ENCODE measurements around the gene GNAZ. TPM values are rescaled to one million over a fixed set of nuclear protein-coding genes. Genes with fewer than 3 reads are reported as not detected.

GNAZ gene
- total RNA-seq, 1 donor from 2014 or later, result 1.1 TPM

- Mint-ChIP-seq H3K27me3 (ENCODE audit: low read depth, unreplicated experiment) (peaks cover 32% of the 10 kb centered on the region), H3K4me3 (ENCODE audit: unreplicated experiment) (no peak overlapping the region), H3K27ac (ENCODE audit: unreplicated experiment) (no peak overlapping the region), H3K9me3 (ENCODE audit: unreplicated experiment) (peaks cover 5% of the 10 kb centered on the region), H3K4me1 (ENCODE audit: low read depth, unreplicated experiment) (no peaks in the 10 kb centered on the region), H3K36me3 (ENCODE audit: low read depth, unreplicated experiment) (no peaks in the 10 kb centered on the region)
- TF ChIP-seq CTCF (IDR thresholded peaks at IDR 0.05; ENCODE audit: insufficient read depth, low read depth, low read length) (no peak), EZH2 (IDR thresholded peaks at IDR 0.05; ENCODE audit: insufficient read depth, low read length) (no peak)
- Histone ChIP-seq H3K9ac (ENCODE audit: low read length) (no peak overlapping the region), H3K27me3 (ENCODE audit: insufficient read depth, low read length) (no peaks in the 10 kb centered on the region), H3K79me2 (ENCODE audit: insufficient read depth, low read length) (no peaks in the 10 kb centered on the region), H3K4me1 (ENCODE audit: insufficient read depth, low read length) (no peaks in the 10 kb centered on the region), H3K4me3 (ENCODE audit: insufficient read depth, low read depth, low read length) (no peak overlapping the region), H3K4me2 (ENCODE audit: low read length) (no peak overlapping the region), H3K36me3 (ENCODE audit: insufficient read depth, low read length) (no peaks in the 10 kb centered on the region), H3K9me3 (ENCODE audit: insufficient read depth, low read depth, low read length) (no peaks in the 10 kb centered on the region), H4K20me1 (ENCODE audit: insufficient read depth, low read length) (no peaks in the 10 kb centered on the region), H3K27ac (ENCODE audit: low read depth, low read length) (no peak overlapping the region), H2AFZ (ENCODE audit: low read depth, low read length) (no peak overlapping the region)
- DNase-seq (ENCODE audit: low read depth) (no peak), FAIRE-seq (no peak)
Measured at GRCh38 chr22:23044570-23044969, 25.7 kb upstream of the GNAZ start.

- H3K4me1 Mint-ChIP-seq (ENCODE audit: low read depth, unreplicated experiment), result no peaks in the 10 kb centered on the region
- no peaks in the 10 kb centered on the region for H3K36me3 Mint-ChIP-seq (ENCODE audit: low read depth, unreplicated experiment)
- no peak overlapping the region for H3K27ac Mint-ChIP-seq (ENCODE audit: unreplicated experiment)
- Histone ChIP-seq H3K36me3 (ENCODE audit: insufficient read depth, low read length) (no peaks in the 10 kb centered on the region), H4K20me1 (ENCODE audit: insufficient read depth, low read length) (no peaks in the 10 kb centered on the region), H3K79me2 (ENCODE audit: insufficient read depth, low read length) (no peaks in the 10 kb centered on the region), H3K27ac (ENCODE audit: low read depth, low read length) (no peak overlapping the region), H3K4me1 (ENCODE audit: insufficient read depth, low read length) (no peaks in the 10 kb centered on the region), H2AFZ (ENCODE audit: low read depth, low read length) (no peak overlapping the region), H3K4me2 (ENCODE audit: low read length) (no peak overlapping the region), H3K4me3 (ENCODE audit: insufficient read depth, low read depth, low read length) (no peak overlapping the region), H3K9ac (ENCODE audit: low read length) (no peak overlapping the region), H3K9me3 (ENCODE audit: insufficient read depth, low read depth, low read length) (no peaks in the 10 kb centered on the region), H3K27me3 (ENCODE audit: insufficient read depth, low read length) (no peaks in the 10 kb centered on the region)
- peaks cover 5% of the 10 kb centered on the region for H3K9me3 Mint-ChIP-seq (ENCODE audit: unreplicated experiment)
- FAIRE-seq, result no peak
- no peak overlapping the region for H3K4me3 Mint-ChIP-seq (ENCODE audit: unreplicated experiment)
- TF ChIP-seq EZH2 (IDR thresholded peaks at IDR 0.05; ENCODE audit: insufficient read depth, low read length) (no peak), CTCF (IDR thresholded peaks at IDR 0.05; ENCODE audit: insufficient read depth, low read depth, low read length) (no peak)
- H3K27me3 Mint-ChIP-seq (ENCODE audit: low read depth, unreplicated experiment), result peaks cover 26% of the 10 kb centered on the region
- no peak for DNase-seq (ENCODE audit: low read depth)
Measured at GRCh38 chr22:23045461-23045860, 24.9 kb upstream of the GNAZ start.

- no peaks in the 10 kb centered on the region for H3K9me3 ChIP-seq (ENCODE audit: insufficient read depth, low read depth, low read length)
- Mint-ChIP-seq H3K4me3 (ENCODE audit: unreplicated experiment) (no peak overlapping the region), H3K27ac (ENCODE audit: unreplicated experiment) (no peak overlapping the region), H3K4me1 (ENCODE audit: low read depth, unreplicated experiment) (no peaks in the 10 kb centered on the region), H3K9me3 (ENCODE audit: unreplicated experiment) (peaks cover 7% of the 10 kb centered on the region), H3K27me3 (ENCODE audit: low read depth, unreplicated experiment) (peaks cover 23% of the 10 kb centered on the region), H3K36me3 (ENCODE audit: low read depth, unreplicated experiment) (no peaks in the 10 kb centered on the region)
- no peaks in the 10 kb centered on the region for H3K4me1 ChIP-seq (ENCODE audit: insufficient read depth, low read length)
- no peaks in the 10 kb centered on the region for H3K79me2 ChIP-seq (ENCODE audit: insufficient read depth, low read length)
- H3K27ac ChIP-seq (ENCODE audit: low read depth, low read length), result no peak overlapping the region
- no peak overlapping the region for H3K4me2 ChIP-seq (ENCODE audit: low read length)
- DNase-seq (ENCODE audit: low read depth) (no peak), FAIRE-seq (no peak)
- TF ChIP-seq EZH2 (IDR thresholded peaks at IDR 0.05; ENCODE audit: insufficient read depth, low read length) (no peak), CTCF (IDR thresholded peaks at IDR 0.05; ENCODE audit: insufficient read depth, low read depth, low read length) (no peak)
- no peaks in the 10 kb centered on the region for H4K20me1 ChIP-seq (ENCODE audit: insufficient read depth, low read length)
- no peaks in the 10 kb centered on the region for H3K36me3 ChIP-seq (ENCODE audit: insufficient read depth, low read length)
- H2AFZ ChIP-seq (ENCODE audit: low read depth, low read length), result no peak overlapping the region
- H3K4me3 ChIP-seq (ENCODE audit: insufficient read depth, low read depth, low read length), result no peak overlapping the region
- no peak overlapping the region for H3K9ac ChIP-seq (ENCODE audit: low read length)
- no peaks in the 10 kb centered on the region for H3K27me3 ChIP-seq (ENCODE audit: insufficient read depth, low read length)
Measured at GRCh38 chr22:23047265-23047664, 23.1 kb upstream of the GNAZ start.

Data from astrocyte (in vitro differentiated cells and primary cell).